Cardiac muscle cell (in vitro differentiated cells and primary cell): ENCODE results near the gene ISCA2. TPM values are rescaled to one million over a fixed set of nuclear protein-coding genes. Genes with fewer than 3 reads are reported as not detected.

Experiments
- DNase-seq, 2 donors: peaks; one replicate each; pipeline versions ENCODE4 v3.0.0 to v3.0.0-alpha.2; 2010 to 2017; ENCODE audit warnings: low read depth in 1 of 2, low spot score in 1 of 2
- H3K27ac ChIP-seq: fragments of 200-600 bp; sonication (generic); 2 replicates; pipeline ENCODE4 v1.5.1; 2016
- H3K27me3 ChIP-seq: fragments of 200-600 bp; sonication (generic); 2 replicates; pipeline ENCODE4 v1.6.0; 2016; ENCODE audit warnings: control low read depth
- H3K36me3 ChIP-seq: fragments of 200-600 bp; sonication (generic); 2 replicates; pipeline ENCODE4 v1.5.1; 2016; ENCODE audit warnings: control low read depth
- H3K4me1 ChIP-seq: fragments of 200-600 bp; sonication (generic); 2 replicates; pipeline ENCODE4 v1.8.1; 2017; ENCODE audit warnings: low read depth, mild to moderate bottlenecking, mixed run types
- H3K4me3 ChIP-seq: fragments of 200-600 bp; sonication (generic); 2 replicates; pipeline ENCODE4 v1.5.1; 2016; ENCODE audit warnings: mild to moderate bottlenecking
- H3K9me3 ChIP-seq: fragments of 200-600 bp; sonication (generic); 2 replicates; pipeline ENCODE4 v1.5.1; 2017; ENCODE audit warnings: low read depth, mild to moderate bottlenecking, control low read depth
- polyA plus RNA-seq: library from polyadenylated mRNA; unstranded; fragments of >200 nt; fragmentation: Nextera tagmentation; extraction: Ambion mirVana; gene quantifications from 2 replicates; pipeline ENCODE4 v1.2.1, GENCODE V29; 2016
- total RNA-seq: library from RNA; depleted of rRNA; stranded (reverse); fragments of >200 nt; gene quantifications from 2 replicates; pipeline ENCODE4 v1.2.3, GENCODE V29; 2016
- TF ChIP-seq, protein P1 (sequence below): IDR thresholded peaks from 2 replicates; pipeline ENCODE4 v1.5.1; 2012; ENCODE audit warnings: low read depth, mild to moderate bottlenecking, low read length

Gene ISCA2
- total and polyA plus RNA-seq, 2 experiments from 2014 or later = 26.5 to 141 TPM

DNA sequence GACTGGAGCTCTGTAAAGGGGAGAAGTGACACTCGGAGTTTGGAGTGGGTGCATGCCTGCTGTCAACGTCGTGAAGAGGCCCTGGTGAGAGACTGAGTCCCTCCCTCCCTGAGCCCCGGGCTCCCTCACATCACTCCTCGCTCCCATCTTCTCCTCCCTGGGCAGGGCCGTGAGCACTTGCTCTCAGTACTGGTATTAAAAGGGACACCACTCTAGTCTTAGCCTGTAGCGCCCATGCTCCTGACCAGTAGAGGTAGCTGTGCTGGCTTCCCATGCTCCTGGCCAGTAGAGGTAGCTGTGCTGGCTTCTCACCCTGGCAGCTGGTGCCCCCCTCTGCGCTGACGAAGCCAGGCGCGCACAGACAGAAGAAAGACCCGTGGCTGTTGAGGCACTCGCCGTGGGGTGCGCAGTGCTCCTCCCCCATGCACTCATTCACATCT, 14.7 kb downstream of the ISCA2 start:
- no peaks in the 10 kb centered on the region for H3K9me3 ChIP-seq
- peaks cover 18% of the 10 kb centered on the region for H3K4me1 ChIP-seq
- no peak overlapping the region for H3K4me3 ChIP-seq
- DNase-seq = peak in 1 of 2 donors; percentile 55
- no peaks in the 10 kb centered on the region for H3K36me3 ChIP-seq
- TF ChIP-seq, protein P1, sequence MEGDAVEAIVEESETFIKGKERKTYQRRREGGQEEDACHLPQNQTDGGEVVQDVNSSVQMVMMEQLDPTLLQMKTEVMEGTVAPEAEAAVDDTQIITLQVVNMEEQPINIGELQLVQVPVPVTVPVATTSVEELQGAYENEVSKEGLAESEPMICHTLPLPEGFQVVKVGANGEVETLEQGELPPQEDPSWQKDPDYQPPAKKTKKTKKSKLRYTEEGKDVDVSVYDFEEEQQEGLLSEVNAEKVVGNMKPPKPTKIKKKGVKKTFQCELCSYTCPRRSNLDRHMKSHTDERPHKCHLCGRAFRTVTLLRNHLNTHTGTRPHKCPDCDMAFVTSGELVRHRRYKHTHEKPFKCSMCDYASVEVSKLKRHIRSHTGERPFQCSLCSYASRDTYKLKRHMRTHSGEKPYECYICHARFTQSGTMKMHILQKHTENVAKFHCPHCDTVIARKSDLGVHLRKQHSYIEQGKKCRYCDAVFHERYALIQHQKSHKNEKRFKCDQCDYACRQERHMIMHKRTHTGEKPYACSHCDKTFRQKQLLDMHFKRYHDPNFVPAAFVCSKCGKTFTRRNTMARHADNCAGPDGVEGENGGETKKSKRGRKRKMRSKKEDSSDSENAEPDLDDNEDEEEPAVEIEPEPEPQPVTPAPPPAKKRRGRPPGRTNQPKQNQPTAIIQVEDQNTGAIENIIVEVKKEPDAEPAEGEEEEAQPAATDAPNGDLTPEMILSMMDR = peak; percentile 47
- H3K27ac ChIP-seq = no peak overlapping the region
- H3K27me3 ChIP-seq = no peaks in the 10 kb centered on the region

DNA sequence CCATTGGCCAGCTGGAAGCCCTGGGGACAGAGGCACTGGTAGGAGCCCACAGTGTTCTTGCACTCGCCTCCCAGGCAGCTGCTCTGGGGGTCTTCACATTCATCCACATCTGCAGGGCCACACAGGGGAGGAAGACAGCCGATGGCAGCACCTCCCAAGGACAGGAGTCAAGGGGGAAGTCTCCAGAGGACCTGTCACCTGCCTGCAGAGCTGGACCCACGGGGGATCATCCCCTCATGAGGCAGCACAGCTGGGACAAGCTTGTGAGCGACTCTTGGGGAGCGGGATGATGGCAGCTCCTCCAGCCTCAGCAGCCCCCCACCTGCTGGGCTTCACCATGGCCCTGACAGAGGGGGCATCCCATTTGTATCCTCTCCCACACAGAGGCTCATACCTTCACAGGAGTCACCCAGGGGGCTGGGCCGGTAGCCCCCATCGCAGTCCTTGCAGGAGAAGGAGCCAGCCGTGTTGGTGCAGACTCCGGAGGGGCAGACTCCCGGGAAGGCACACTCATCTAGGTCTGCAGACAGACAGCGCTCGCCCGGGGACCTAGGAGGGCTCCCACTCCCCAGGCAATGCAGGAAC, 15.4 kb downstream of the ISCA2 start:
- H3K4me3 ChIP-seq = no peak overlapping the region
- no peaks in the 10 kb centered on the region for H3K9me3 ChIP-seq
- TF ChIP-seq, protein P1 = no peak
- no peaks in the 10 kb centered on the region for H3K36me3 ChIP-seq
- peaks cover 18% of the 10 kb centered on the region for H3K4me1 ChIP-seq
- no peak for DNase-seq
- no peaks in the 10 kb centered on the region for H3K27me3 ChIP-seq
- no peak overlapping the region for H3K27ac ChIP-seq

DNA sequence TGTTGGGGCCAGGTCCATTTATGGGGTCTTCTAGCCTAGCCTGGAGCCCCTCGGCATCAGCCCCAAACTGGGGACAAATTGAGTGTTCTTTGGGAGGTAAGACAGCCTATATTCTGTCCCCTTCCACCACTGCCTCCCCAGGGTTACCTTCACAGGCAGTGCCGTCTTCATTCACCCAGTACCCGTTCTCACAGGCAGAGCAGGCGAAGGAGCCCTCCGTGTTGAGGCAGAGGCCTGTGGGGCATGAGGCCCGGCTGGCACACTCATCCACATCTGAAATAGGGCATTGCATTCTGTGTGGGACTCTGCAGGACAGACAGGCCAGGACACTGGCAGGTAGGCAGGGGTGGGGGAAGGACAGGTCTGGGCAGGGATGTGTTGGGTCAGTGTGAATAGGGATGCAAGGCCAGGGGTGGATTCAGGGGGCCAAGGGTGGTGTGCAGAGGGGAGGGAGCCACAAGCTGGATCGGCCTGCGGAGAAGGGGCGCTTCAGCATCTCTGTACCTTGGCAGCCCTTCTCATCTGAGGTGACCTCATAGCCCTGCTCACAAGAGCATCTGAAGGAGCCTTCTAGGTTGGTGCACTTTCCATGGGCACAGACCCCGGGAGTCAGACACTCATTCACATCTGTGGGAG, 16.1 kb downstream of the ISCA2 start:
- no peak overlapping the region for H3K4me3 ChIP-seq
- no peaks in the 10 kb centered on the region for H3K27me3 ChIP-seq
- no peaks in the 10 kb centered on the region for H3K36me3 ChIP-seq
- no peak overlapping the region for H3K27ac ChIP-seq
- no peak for DNase-seq
- H3K4me1 ChIP-seq = peaks cover 18% of the 10 kb centered on the region
- TF ChIP-seq, protein P1 = no peak
- H3K9me3 ChIP-seq = no peaks in the 10 kb centered on the region

DNA sequence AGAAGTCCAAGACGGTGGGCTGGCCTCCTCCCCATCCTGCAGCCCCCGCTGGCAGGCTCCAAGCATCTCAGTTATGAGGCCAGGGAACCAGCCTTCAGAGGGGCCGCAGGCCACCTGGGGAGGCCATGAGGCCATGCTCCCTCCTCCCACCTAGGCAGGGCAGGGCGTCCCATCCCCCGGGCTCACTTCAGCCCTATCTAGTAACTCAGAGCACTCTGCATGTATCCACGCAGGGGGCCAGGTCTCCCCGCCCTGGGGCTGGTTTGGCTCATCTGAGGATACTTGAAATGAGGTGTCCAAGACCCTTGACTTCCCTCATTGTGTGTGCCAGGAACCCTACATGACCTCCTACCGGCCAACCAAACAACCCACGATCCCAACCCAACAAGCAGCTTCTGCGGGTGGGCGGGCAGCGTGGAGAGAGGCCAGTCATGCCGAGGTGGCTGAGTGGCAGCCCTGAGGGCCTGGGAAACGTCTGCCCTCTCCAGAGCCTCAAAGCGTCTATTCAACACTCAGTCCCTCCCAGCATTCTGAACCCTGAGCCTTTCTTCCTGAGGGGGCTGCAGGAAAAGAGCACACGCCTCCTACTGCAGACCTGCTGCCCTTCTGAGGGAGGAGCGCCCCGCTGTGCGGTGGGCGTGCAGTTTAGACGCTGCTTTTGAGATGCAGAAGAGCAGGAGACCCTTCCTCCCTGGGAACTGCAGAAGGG, 16.8 kb downstream of the ISCA2 start:
- DNase-seq = peak in 1 of 2 donors; percentile 78
- TF ChIP-seq, protein P1 = no peak
- Histone ChIP-seq H3K9me3 (no peaks in the 10 kb centered on the region), H3K4me3 (no peak overlapping the region), H3K36me3 (no peaks in the 10 kb centered on the region), H3K4me1 (peaks cover 18% of the 10 kb centered on the region), H3K27ac (peak overlapping the region; percentile 43), H3K27me3 (no peaks in the 10 kb centered on the region)

DNA sequence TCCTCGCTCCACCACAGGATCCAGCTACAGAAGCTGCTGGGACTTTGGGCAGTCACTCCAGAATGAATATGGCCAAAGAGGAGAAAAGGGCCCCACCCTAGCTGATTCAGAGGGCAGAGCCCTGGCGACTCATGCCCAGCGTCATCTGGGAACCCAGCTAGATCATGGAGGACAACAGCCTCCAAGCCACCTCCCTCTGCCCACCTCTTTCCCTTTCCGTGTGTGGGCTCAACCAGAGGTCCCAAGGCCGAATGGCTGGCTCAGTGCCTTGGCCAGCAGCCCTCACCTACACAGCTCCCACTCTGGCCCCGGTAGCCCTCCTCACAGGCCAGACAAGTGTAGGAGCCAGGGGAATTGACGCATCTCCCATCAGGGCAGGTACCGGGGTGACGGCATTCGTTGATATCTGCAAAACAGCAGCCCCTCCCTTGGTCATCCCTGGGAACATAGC, 17.4 kb downstream of the ISCA2 start:
- Histone ChIP-seq H3K36me3 (no peaks in the 10 kb centered on the region), H3K27ac (peak overlapping the region; percentile 43), H3K9me3 (no peaks in the 10 kb centered on the region), H3K27me3 (no peaks in the 10 kb centered on the region), H3K4me3 (no peak overlapping the region), H3K4me1 (peaks cover 18% of the 10 kb centered on the region)
- DNase-seq = no peak
- TF ChIP-seq, protein P1 = no peak
